HL-60/S4 (cell line): ENCODE measurements around the gene COL23A1.
"Not testable (repeated sequence)": the region's sequence is repeated elsewhere in the genome, so short reads cannot be mapped to it uniquely, and the experiment has no call there.

Experiments
- in situ Hi-C: fragments of 300-500 bp; cut with MboI; formaldehyde crosslinking; loops from 2 replicates; pipeline ENCODE4 v1.14.3; 2022; ENCODE audit warnings: low sequenced_read_pairs

COL23A1 gene

DNA sequence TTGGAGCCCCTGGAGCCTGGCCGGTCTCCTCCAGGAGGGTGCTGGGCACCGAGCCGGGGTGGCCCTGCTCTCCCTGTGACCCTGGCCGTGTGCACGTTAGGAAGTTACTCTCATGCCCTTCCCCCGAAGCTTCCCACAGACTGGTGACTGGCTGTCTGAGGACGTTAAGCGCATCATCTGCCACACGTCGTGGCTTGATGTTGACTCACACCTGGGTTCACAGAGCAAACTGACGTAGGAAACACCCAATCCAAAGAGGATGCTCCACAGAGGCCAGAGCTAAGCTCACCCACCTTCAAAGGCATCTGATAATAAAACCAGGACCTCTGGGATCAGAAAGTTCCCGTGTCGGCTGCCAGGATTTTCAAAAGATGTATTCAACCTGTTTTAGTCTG, 204.7 kb downstream of the COL23A1 start:
- in situ Hi-C loops: no loop called here

DNA sequence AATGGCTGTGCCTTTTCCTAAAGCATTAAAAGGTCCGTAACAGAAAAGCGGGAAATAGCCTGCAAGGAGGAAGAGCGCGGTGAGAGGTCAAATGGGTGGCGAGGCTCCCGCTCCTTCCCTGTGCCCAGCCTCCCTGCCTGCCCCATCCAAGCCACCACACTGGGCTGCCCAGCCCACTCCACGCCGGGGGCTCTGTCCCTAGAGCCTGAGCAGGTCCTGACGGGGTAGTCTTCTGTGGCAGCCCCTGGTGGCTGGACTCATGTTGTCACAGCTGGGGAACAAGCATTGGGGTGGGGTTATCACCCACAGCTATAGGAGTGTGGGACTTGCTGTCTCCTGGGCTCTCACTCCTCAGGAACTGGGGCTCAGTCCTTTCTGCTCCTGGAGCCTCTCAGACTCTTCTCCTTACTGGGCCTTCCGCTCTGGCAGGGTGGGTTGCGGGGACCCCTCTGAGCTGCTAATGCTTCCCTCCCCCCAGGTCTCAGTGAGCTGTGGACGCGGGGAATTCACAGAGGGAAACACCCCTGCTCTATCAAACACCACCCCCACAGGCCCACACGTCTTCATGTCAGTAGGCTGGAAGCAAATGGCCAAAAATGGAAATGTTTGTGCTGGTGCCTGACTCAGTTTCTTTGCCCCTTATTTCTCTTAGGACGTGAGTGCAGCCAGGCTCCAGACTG, 205.2 kb downstream of the COL23A1 start:
- in situ Hi-C loops: no loop called here

DNA sequence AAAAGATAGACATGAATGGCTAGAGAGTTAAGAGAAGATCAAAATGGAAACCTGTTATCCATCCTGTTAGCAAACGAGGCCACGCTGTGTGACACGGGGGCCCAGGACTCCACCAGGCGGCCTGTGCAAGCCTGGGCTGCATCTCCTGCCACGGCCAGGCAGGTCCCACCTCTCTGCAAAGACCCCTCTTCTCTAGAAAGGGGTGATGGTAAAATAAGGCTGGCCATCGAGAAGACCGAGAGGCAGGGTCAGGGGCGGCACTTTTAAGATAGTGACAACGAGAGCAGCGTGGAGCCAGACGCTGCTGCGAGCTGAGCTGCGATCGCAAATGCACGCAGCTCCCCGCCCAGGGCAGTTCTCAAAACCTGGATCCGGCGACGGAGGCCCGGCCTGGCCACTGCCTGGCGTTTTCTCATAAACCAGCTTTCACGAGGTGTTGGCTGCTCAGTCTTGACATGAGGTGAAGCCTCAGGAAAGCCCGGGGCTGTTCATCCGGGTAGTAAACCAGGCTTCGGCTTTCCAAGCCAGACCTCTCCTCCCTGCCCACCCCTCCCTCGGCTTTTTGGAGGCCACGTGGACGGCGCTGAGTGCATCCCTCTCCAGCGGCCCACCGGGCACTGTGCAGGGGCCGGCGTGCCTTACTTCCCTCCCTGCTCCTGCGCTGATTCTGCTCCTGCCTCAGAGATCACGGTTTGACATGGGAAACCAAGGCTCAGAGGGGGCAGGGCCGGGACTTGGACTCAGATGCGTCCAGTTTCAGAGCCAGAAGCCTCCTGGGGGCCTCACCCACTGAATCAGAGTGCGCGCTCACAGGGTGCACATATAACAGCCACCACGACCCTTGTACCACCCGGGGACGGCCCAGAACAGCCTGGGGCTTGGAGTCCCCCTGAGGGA, 206.0 kb downstream of the COL23A1 start:
- in situ Hi-C loops: no loop called here

DNA sequence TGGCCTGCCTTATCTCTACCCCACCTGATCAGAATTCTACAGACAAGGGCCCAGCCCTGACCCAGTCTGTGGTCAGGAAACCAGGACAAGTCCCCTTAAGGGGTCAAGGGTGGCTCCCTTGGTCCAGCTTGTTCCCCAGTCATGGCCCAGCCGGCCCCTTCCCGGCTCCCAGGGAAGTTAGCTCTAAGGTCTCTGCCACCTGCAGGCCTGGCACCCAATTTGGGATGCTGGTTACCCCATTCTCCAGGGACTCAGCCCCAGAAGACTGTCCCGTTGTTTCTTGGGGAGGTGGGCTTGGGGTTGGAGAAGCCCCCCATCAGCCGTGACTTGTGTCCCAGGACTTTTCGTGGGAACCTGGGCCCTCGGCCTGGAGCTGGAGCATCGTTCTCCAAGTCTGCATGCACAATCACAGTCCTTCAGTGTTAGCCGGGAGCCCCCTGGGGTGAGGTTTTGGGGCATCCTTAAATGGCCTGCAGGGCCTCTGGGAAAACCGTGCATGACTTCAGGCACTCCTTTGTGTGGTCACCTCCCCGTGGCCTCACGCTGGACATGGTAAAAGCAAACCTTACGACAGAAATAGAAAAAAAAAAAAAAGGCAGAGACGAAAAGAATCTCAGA, 206.8 kb downstream of the COL23A1 start:
- in situ Hi-C loops: no loop called here

GRCh38 chr5:178382754-178383164, 207.4 kb downstream of the COL23A1 start:
- in situ Hi-C loops: no loop called here

DNA sequence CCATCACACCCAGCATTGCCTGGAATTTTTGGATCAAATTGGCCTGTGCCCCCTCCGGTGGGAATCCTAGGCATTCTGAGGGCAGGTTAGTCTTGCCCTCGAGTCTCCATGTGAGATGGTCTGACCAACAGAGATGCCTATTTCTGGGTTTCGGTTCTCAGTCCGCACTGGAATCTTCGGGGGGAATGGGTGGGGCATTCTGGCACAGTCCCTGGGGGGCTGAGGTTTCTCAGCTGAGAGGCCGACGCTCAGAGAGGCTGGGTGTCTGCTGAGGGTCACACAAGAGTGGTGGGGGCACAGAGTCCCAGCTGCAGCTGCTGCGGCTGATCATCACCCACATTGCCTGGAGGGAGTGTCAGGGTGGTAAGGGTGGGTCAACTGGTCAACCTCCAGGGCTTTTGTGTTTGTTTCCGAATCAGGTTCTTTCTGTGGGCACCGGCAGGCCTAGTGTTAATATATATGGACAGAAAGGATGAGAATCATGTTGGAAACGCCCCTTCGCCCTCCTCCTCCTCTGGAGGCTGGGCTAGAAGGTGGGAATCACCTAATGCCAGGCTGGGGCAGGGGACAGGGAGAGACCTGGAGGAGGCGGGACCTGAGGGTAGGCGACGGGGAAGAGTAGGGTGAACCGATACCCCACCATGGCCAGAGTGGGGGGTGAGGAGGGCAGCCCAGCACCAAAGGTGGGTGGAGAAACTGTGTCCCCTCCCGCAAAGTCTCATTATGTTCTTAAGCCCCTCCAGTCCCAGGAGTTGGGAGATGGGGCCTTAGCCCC, 208.1 kb downstream of the COL23A1 start:
- in situ Hi-C loops: no loop called here

GRCh38 chr5:178381206-178381605, 209.0 kb downstream of the COL23A1 start:
- in situ Hi-C loops: no loop called here

DNA sequence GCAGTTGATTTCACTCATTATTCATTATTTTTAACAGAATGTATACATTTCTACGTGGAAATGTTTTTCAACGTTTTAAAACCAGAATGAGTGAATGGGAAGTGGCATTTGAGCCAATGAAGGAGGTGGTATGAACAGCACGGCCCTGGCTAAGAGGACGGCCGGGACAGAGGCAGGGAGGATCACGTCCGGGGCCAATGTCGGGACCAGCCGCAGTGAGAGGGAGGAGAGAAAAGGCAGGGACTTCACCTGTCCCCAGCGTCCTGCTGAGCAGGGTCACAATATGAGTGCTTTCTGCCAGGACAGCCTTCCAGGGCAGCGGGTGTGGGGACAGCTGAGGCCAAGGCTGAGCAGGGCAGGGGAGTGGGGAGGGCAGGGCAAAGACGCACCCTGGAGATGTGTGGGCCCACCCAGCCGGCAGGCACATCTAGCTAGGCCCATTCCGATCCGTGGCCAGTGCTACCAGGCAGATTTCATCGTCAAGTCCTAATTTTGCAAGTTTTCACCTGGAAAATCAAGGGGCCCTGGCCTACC, 209.6 kb downstream of the COL23A1 start:
- in situ Hi-C loops: no loop called here

DNA sequence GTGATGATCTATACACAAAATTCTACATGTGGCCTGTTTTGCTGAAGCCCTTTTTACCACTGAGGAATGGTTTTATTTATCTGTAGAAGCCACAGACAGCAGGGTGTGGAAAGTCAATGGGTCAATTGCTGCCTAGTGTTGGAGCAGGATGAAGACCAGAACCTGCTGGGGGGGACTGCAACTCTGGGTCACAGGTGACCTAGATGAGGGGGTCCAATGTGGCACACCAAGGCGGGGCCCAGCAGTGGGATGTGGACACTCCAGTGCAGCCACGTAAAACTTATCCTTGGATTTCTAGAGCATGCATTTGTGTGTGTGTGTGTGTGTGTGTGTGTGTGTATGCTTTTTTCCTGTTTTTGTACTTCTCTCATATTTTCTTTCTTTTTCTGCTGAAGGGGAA, 210.1 kb downstream of the COL23A1 start:
- in situ Hi-C loops: no loop called here

- in situ Hi-C loops: no loop called here
These were observed 211.4 kb downstream of the COL23A1 start for GRCh38 chr5:178378527-178379484.

GRCh38 chr5:178377583-178378270, 212.5 kb downstream of the COL23A1 start:
- in situ Hi-C loops: no loop called here

DNA sequence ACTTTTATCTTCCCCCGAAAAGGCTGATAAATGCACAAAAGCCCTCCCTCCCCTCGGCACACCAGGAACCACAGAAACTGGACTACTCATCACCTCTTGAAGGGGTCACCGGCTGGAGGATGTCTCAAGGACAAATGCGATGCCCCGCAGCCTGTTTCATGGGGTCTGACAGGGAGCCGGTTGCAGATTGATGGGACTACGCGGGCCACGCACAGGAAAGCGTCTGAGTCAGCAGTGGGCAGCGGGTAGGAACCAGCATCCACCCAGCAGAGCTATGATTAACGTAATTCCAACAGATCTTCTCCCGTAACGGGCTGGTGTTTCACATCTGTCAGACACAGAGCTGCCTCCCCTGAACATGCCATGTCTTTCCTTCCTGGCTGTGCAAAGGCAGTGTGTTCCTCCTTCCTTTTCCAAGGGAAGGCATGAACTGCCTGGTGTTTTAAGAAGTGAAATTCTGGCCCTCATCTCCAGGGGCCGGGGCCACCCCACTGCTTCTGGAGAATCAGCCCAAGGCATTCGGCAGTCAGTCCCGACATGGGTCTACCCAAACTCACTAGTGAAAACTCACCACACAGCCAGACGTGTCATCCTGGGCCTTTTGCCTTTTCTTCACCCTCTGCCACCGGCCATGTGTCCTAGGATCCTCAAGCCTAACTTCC, 213.1 kb downstream of the COL23A1 start:
- in situ Hi-C loops: no loop called here

DNA sequence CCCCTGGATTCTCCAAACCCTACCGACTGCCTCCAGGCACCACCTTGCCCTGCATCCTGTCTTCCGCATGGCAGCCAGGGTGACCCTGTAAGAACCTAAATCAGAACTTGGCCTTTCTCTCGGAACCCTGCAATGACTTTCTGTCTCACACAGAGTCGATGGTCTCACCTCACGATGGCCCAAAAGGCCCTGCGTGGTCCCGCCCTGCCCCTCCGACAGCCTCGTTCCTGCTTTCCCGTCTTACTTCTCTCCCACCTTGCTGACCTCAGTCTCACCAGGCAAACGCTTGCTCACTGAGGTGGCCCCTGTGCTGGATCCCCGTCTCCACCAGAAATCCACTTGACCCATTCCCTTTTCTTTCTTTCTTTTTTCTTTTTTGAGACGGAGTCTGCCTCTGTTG, 214.8 kb downstream of the COL23A1 start:
- in situ Hi-C loops: no loop called here

- in situ Hi-C loops: no loop called here
These were observed 216.5 kb downstream of the COL23A1 start for GRCh38 chr5:178373711-178374110.

- in situ Hi-C loops: no loop called here
These were observed 218.0 kb downstream of the COL23A1 start for GRCh38 chr5:178372142-178372571.

DNA sequence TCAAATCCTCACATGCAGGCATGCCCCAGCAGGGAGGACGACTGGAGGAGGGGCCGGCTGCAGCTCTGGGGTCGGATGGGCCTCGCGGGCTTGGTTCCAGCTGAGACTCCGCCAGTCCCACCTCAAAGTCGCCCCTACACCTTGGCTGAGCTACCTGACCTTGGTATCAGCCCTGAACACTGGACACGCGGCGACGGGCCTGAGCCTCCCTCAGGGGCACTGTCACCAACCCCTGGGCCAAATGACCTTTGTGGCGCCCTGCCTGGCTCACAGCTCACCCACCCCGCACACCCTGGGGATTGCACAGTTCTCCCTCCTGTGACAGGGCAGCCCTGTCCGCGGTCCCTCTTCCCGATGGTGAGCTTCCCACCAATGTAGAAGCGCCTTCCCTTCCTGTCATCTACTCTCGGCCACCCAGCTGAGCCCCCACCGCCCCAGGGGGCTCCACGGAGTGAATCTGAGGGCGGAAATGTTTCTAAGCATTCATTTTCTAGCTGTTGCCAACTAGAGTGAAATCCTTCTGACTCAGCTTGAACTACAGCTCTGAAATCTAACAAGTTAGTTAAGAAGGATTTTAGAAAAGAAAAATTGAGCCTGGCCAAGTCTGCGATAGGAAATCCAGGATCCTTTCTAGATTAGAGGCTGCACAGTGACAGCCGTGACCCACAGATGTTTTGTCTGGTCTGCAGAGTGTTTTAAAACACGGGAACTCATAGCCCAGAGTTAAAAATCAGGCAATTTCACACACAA, 218.7 kb downstream of the COL23A1 start:
- in situ Hi-C loops: no loop called here

- in situ Hi-C loops: no loop called here
These were observed 220.1 kb downstream of the COL23A1 start for GRCh38 chr5:178370102-178370501.

GRCh38 chr5:178369469-178369868, 220.7 kb downstream of the COL23A1 start:
- in situ Hi-C loops: not testable (repeated sequence)
